HG03442 (cell line): ENCODE measurements around the gene APCDD1L.
"Not testable (repeated sequence)": the region's sequence is repeated elsewhere in the genome, so short reads cannot be mapped to it uniquely, and the experiment has no call there.

Experiments used
- ATAC-seq: cut with Tn5 transposase; IDR thresholded peaks from one replicate; pipeline ENCODE4 v1.9.1; 2021; ENCODE audit warnings: mild to moderate bottlenecking, moderate library complexity; ENCODE audit not compliant: unreplicated experiment

The APCDD1L gene

GRCh38 chr20:58545565-58546415 lies 30.6 kb upstream of the APCDD1L start:
- no peak for ATAC-seq

GRCh38 chr20:58544891-58545290 lies 29.7 kb upstream of the APCDD1L start:
- ATAC-seq = no peak

GRCh38 chr20:58544286-58544685 lies 29.1 kb upstream of the APCDD1L start:
- ATAC-seq = no peak

DNA sequence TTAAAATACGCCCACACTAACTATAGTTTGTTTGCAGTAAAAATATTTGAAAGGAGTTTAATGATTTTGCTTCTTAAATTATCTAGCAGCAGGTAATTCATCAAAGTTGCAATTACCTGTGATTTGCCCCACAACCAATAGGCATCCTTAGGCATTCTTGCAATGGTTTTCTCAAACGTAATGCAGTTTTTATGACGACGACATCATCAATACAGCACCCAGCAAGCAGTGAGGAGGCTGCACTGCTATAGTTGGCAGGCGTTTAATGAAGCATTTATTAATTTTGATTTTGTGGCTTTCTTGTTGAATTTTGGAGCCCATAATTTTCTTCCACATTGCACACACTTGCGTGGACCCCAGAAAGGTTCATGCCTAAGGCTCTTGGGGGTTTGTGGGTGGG lies 28.1 kb upstream of the APCDD1L start:
- no peak for ATAC-seq

- ATAC-seq = no peak
Observed at GRCh38 chr20:58542411-58543095, 27.4 kb upstream of the APCDD1L start.

GRCh38 chr20:58542034-58542410 lies 26.8 kb upstream of the APCDD1L start:
- not testable (repeated sequence) for ATAC-seq

DNA sequence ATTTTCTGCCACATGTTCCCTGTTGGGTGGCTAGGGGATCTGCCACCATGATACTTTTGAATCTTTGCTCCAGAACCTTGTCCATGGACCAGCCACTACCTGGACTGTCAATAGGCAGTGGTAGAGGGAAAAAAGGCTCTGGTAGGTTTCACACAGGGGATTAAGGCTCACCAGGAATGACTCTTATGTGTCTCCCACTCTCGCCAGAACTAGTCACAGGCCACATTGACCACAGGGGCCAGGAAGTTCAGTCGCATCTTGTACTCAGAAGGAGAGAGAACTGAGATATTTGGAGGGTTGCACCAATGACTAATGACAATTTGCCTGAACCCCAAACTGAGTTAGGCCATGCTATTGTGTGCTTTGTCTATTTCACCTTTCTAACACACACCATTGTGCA lies 23.6 kb upstream of the APCDD1L start:
- ATAC-seq = no peak

DNA sequence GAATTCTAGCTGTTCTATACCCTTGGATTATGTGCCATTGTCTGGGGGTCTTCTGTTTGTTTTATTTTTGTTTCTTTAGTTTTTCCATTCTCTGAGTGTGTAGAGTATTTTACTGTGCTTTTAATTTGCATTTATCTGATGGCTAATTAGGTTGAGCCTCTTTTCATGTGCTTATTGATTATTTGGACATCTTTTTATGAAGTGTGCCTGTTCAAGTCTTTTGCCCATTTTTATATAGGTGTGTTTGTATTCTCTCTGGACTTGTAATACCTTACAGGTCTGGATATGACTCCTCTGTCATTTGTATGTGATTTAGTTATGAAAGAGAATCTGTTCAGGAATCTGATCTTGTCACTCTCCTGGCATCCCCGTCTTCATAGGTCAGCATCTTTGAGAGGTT lies 22.6 kb upstream of the APCDD1L start:
- ATAC-seq = no peak

GRCh38 chr20:58536289-58536688 lies 21.1 kb upstream of the APCDD1L start:
- ATAC-seq = no peak

GRCh38 chr20:58531657-58532056 lies 16.5 kb upstream of the APCDD1L start:
- ATAC-seq = no peak

GRCh38 chr20:58531063-58531462 lies 15.9 kb upstream of the APCDD1L start:
- ATAC-seq = no peak

DNA sequence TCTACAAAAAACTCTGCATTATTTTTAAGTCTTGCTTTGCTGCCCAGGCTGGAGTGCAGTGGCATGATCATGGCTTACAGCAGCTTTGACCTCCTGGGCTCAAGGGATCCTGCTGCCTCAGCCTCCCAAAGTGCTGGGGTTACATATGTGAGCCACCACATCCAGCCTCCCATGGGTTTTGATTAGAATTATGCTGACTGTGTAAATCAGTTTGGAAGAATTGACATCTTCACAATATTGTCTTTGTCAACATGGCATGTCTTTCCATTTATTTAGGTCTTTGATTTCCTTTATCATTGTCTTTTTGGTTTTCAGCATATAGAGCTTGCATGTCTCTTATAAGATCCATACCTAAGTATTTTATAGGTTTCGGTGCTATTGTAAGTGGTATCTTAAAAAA lies 13.2 kb upstream of the APCDD1L start:
- no peak for ATAC-seq

- ATAC-seq = no peak
Observed at GRCh38 chr20:58526411-58526810, 11.2 kb upstream of the APCDD1L start.

DNA sequence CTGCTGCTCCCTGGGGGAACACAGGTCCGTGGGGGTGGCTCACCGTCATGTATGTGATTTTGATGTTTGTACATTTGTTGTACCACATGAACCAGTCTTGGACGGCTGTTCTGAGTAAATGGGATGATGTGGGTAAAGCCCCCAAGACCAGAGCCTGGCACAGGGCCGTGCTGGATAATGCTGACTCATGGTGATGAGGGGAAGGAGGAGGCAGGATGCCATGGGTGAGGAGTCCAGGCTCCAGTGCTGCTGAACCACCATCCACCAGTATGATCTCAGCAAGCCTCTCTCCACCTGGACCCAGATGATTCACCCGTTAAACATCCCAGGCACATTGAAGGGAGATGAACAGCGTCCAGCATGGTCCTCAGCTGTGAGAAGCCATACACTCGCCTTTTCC lies 9.6 kb upstream of the APCDD1L start:
- ATAC-seq = no peak

DNA sequence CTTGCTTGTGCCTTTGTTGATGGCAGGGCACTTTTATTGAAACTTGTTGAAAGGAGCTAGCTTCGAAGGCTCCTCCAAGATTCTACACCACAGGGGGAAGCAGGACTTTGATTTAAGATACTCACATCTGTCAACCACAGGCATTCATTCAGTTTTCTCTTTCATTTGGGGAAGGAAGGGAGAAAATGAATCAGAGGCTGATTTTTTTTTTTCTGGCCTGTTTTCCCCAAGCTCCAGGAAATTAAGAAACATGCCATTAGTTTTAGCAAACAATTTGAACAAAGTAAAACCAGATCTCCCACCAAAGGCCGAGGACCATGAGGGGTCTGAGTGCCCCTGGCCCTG lies 8.7 kb upstream of the APCDD1L start:
- no peak for ATAC-seq

- ATAC-seq = no peak
Observed at GRCh38 chr20:58523072-58523970, 8.1 kb upstream of the APCDD1L start.

DNA sequence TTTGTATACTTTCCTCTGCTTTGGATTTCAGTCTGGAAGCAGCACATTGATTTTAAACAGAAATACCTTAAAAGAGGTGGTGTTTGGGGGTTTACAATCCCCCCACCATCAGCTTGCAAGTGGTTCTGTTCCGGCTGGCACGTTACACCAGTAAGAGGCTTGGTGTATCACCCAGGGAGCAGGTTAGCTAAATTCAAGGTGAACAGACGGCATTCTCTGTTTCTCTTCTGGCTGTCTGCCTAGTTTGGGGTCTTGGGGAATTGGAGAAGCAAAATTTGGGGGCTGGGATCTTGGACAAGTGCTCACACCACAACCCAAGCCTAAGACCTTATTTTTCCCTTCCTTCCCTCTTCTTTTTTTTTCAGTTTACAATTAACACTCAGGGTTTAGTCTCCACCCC lies 7.5 kb upstream of the APCDD1L start:
- ATAC-seq = no peak

DNA sequence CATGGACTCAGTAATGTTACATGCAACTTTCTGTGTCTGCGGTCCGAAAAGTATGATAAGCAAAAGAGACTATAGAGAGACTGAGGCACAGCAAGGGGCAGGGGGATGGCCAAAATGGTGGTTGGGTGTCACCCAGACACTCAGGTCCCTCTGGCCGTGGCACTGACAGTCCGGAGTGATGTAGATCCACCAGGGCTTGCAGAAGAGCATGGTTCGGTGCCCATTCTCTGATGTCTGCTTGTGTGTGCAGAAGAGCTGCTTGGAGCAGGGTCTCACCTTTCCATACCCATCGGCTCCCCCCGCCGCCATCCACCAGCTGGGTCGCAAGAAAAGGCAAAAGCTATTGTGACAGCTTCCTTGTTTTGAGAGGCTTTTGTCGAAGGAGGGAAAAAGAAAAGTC lies 6.6 kb upstream of the APCDD1L start:
- no peak for ATAC-seq

- no peak for ATAC-seq
Observed at GRCh38 chr20:58519940-58520712, 4.9 kb upstream of the APCDD1L start.

DNA sequence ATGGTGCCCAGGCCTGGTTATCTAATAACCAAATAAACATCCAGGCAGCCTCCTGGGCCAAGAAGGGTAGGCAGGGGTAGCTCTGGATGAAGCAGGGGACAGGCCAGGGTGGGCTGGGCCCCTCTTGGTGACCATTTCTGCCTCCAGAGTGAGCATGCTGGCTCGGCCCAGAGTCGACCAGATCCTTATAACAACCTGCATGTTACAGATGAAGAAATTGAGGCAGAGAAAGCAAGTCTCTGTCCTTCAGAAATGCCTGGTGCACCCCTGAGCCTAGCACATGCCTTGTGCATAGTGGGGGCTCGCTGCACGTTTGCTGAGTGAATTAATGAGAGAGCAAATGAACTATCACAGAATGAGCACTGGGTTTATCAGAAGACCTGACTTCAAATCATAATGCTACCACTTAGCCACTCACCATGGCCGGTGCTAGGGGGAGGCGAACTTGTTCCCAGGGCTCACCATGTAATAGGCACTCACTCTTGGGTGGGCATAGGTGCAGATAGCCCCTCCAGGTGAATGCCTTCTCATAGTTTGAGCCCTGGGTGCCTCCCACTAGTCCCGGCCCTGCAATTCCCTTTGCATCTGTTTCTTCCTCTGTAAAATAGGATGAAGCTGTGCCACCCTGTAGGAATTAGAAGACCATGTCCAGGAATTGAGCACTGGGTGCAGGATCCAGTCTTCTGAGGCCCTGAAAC lies 3.8 kb upstream of the APCDD1L start:
- no peak for ATAC-seq
